ENCODE data around the gene ANO2.
A peak's percentile ranks its signal among the peaks of the same experiment; 100 is the strongest.

The ANO2 gene

DNA sequence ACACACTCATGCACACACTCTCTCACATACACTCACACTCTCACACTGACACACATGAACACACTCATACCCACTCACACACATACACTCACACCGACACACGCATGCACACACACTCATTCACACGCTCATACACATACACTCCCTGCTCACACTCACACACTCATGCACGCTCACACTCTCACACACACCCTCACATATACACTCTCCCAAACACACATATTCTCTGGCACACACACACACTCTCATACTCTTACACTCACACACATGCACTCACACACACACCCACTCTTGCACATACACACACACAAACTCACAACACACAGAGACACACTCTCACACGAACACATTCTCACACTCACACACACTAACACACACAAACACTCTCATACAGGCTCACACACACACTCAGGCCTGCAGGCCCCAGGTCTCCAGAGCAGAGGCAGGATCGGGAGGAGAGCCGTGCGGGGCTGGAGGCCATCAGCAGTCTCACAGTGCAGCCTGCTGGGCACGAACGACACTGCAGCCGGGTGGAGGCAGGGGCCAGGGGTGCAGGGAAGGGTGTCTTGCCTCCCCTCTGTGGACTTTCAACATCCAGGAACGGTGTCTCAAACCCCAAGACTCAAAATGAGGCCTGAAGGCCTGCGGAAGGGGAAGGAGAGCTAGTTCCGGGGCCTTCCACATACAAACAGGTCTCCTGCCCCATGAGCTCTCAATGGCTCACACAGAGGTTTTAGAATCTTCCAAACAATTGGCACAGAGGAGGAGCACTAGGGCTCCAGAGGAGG, 148.7 kb downstream of the ANO2 start:
- Histone ChIP-seq H3K4me2 (ENCODE audit: low read length, poor library complexity, severe bottlenecking) (no peak overlapping the region), H3K27ac (ENCODE audit: low read length, poor library complexity, severe bottlenecking) (no peak overlapping the region)
- WGBS = 45% methylated on average over 14 of the region's 14 CpGs

DNA sequence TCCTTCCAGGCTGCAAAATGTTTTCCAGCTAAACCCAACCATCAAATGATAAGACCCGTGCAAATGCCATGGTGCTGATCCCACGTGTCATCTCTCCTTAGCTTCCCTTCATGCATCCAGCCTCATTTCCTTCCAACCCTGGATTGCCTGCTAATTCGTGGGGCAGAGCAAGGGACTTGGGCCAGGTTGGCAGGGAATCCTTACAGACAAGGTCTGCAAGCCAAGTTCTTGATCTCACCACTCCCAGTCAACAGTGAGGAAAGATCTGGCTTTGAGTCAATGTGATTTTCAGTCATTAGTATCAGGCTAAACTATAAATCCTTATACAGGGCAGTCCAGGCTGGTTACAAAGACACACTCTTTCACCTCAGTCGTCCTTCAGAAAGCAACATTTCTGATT, 150.9 kb downstream of the ANO2 start:
- WGBS = 41% methylated on average over 4 of the region's 4 CpGs

More for the DNA sequence above, 148.7 kb downstream of the ANO2 start:
- Histone ChIP-seq H4K8ac (ENCODE audit: low read length) (no peak overlapping the region), H2BK120ac (ENCODE audit: low read depth, low read length) (no peak overlapping the region), H3K4ac (ENCODE audit: low read depth in 1 of 2, low read length in 2 of 2) (no peak overlapping the region), H3K18ac (ENCODE audit: low read depth in 1 of 2, low read length in 2 of 2) (no peak overlapping the region), H2BK5ac (ENCODE audit: low read depth, low read length, poor library complexity, severe bottlenecking) (no peak overlapping the region), H3K79me1 (replicated peaks; ENCODE audit: low read length, poor library complexity, severe bottlenecking) (no peaks in the 10 kb centered on the region), H2BK15ac (ENCODE audit: low read depth, poor library complexity, severe bottlenecking) (no peak overlapping the region), H3K27me3 (ENCODE audit: control insufficient read depth in 1 of 2, insufficient read depth in 1 of 2, low read length in 2 of 2) (peaks cover 25 to 44% of the 10 kb centered on the region in 2 experiments), H3K4me3 (ENCODE audit: insufficient read depth in 1 of 2, low read depth in 1 of 2, low read length in 2 of 2) (no peak overlapping the region), H2BK12ac (ENCODE audit: low read length in 2 of 2) (no peak overlapping the region), H3K9me3 (ENCODE audit: control insufficient read depth, low read length) (no peaks in the 10 kb centered on the region), H3K23ac (ENCODE audit: low read length in 2 of 2) (no peak overlapping the region), H3K36me3 (ENCODE audit: control insufficient read depth in 1 of 2, insufficient read depth in 2 of 2, low read depth in 1 of 2, low read length in 2 of 2) (no peaks in the 10 kb centered on the region), H2AFZ (ENCODE audit: low read depth, low read length) (no peak overlapping the region), H3K9ac (ENCODE audit: low read length) (no peak overlapping the region), H3K4me1 (ENCODE audit: control insufficient read depth, insufficient read depth, low read depth, low read length) (no peaks in the 10 kb centered on the region), H2AK5ac (ENCODE audit: low read length, severe bottlenecking) (no peak overlapping the region), H3K14ac (ENCODE audit: low read length in 2 of 2) (no peak overlapping the region), H4K91ac (ENCODE audit: low read length) (no peak overlapping the region)
- peak; percentile 35 for DNase-seq

DNA sequence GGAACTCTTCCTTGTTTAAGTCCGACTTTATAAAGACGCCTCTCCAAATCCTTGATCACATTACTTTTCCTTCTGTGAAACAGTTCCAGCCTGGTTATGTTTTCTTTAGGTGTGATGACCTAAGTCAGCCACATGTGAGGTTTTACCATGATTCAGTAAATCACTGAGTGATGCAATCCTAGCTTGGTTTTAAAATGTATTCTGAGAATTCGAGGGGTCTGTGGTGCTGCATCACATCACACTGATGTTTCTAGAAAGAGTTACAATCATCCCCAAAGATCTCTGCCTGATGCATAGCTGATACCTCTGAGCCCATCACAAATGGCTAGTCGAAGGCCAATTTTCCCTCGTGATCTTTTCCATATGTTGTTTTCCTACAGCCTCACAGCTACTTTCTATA, 152.7 kb downstream of the ANO2 start:
- Histone ChIP-seq H3K9ac (ENCODE audit: low read length) (no peak overlapping the region), H3K4me2 (ENCODE audit: low read length, poor library complexity, severe bottlenecking) (no peak overlapping the region), H3K4me3 (ENCODE audit: insufficient read depth in 1 of 2, low read depth in 1 of 2, low read length in 2 of 2) (no peak overlapping the region), H3K27ac (ENCODE audit: low read length, poor library complexity, severe bottlenecking) (no peak overlapping the region), H2BK15ac (ENCODE audit: low read depth, poor library complexity, severe bottlenecking) (no peak overlapping the region), H3K4ac (ENCODE audit: low read depth in 1 of 2, low read length in 2 of 2) (no peak overlapping the region), H3K23ac (ENCODE audit: low read length in 2 of 2) (no peak overlapping the region), H2BK12ac (ENCODE audit: low read length in 2 of 2) (no peak overlapping the region), H2AFZ (ENCODE audit: low read depth, low read length) (no peak overlapping the region), H4K91ac (ENCODE audit: low read length) (no peak overlapping the region), H3K18ac (ENCODE audit: low read depth in 1 of 2, low read length in 2 of 2) (no peak overlapping the region), H3K14ac (ENCODE audit: low read length in 2 of 2) (no peak overlapping the region), H2BK5ac (ENCODE audit: low read depth, low read length, poor library complexity, severe bottlenecking) (no peak overlapping the region), H2AK5ac (ENCODE audit: low read length, severe bottlenecking) (no peak overlapping the region), H4K8ac (ENCODE audit: low read length) (no peak overlapping the region), H3K9me3 (ENCODE audit: control insufficient read depth, low read length) (no peaks in the 10 kb centered on the region), H3K79me1 (replicated peaks; ENCODE audit: low read length, poor library complexity, severe bottlenecking) (no peaks in the 10 kb centered on the region), H3K36me3 (ENCODE audit: control insufficient read depth in 1 of 2, insufficient read depth in 2 of 2, low read depth in 1 of 2, low read length in 2 of 2) (no peaks in the 10 kb centered on the region), H3K4me1 (ENCODE audit: control insufficient read depth, insufficient read depth, low read depth, low read length) (no peaks in the 10 kb centered on the region), H2BK120ac (ENCODE audit: low read depth, low read length) (no peak overlapping the region), H3K27me3 (ENCODE audit: control insufficient read depth in 1 of 2, insufficient read depth in 1 of 2, low read length in 2 of 2) (peaks cover 16 to 42% of the 10 kb centered on the region in 2 experiments)
- WGBS = 72% methylated on average over 3 of the region's 5 CpGs
- no peak for DNase-seq

More for the DNA sequence above, 150.9 kb downstream of the ANO2 start:
- Histone ChIP-seq H2BK120ac (ENCODE audit: low read depth, low read length) (no peak overlapping the region), H3K36me3 (ENCODE audit: control insufficient read depth in 1 of 2, insufficient read depth in 2 of 2, low read depth in 1 of 2, low read length in 2 of 2) (no peaks in the 10 kb centered on the region), H3K79me1 (replicated peaks; ENCODE audit: low read length, poor library complexity, severe bottlenecking) (no peaks in the 10 kb centered on the region), H4K8ac (ENCODE audit: low read length) (no peak overlapping the region), H2BK12ac (ENCODE audit: low read length in 2 of 2) (no peak overlapping the region), H3K9me3 (ENCODE audit: control insufficient read depth, low read length) (no peaks in the 10 kb centered on the region), H3K4me3 (ENCODE audit: insufficient read depth in 1 of 2, low read depth in 1 of 2, low read length in 2 of 2) (no peak overlapping the region), H4K91ac (ENCODE audit: low read length) (no peak overlapping the region), H2BK5ac (ENCODE audit: low read depth, low read length, poor library complexity, severe bottlenecking) (no peak overlapping the region), H3K18ac (ENCODE audit: low read depth in 1 of 2, low read length in 2 of 2) (no peak overlapping the region), H3K27ac (ENCODE audit: low read length, poor library complexity, severe bottlenecking) (no peak overlapping the region), H3K14ac (ENCODE audit: low read length in 2 of 2) (no peak overlapping the region), H2BK15ac (ENCODE audit: low read depth, poor library complexity, severe bottlenecking) (no peak overlapping the region), H3K4ac (ENCODE audit: low read depth in 1 of 2, low read length in 2 of 2) (no peak overlapping the region), H3K9ac (ENCODE audit: low read length) (no peak overlapping the region), H2AK5ac (ENCODE audit: low read length, severe bottlenecking) (no peak overlapping the region), H2AFZ (ENCODE audit: low read depth, low read length) (no peak overlapping the region), H3K4me1 (ENCODE audit: control insufficient read depth, insufficient read depth, low read depth, low read length) (no peaks in the 10 kb centered on the region), H3K4me2 (ENCODE audit: low read length, poor library complexity, severe bottlenecking) (no peak overlapping the region), H3K23ac (ENCODE audit: low read length in 2 of 2) (no peak overlapping the region), H3K27me3 (ENCODE audit: control insufficient read depth in 1 of 2, insufficient read depth in 1 of 2, low read length in 2 of 2) (peaks cover 24 to 48% of the 10 kb centered on the region in 2 experiments)
- no peak for DNase-seq

DNA sequence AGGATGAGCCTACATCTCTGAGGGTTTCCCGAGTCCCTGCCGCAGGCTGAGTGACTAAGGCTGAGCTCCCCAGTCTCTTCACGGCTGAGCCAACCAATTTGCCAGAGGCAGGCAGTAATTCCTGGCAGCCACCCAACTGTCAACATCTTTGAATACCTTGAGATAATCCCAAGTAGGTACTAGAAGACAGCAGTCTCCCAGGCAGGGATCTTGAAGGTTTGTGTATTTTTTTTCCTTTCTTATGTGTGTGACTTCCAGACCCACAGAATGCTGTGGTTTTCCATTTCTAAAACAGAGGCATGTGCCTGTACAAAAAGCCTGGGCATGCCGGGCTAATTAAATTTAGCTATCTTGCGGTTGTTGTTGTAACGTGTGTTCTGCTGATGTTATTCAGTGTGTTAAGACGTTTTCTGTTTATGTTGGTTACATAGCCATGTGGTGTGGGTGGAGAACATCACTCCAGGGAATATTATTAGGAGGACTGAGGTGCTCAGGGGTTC, 155.5 kb downstream of the ANO2 start:
- Histone ChIP-seq H3K4me3 (ENCODE audit: insufficient read depth in 1 of 2, low read depth in 1 of 2, low read length in 2 of 2) (no peak overlapping the region), H2BK15ac (ENCODE audit: low read depth, poor library complexity, severe bottlenecking) (no peak overlapping the region), H2AK5ac (ENCODE audit: low read length, severe bottlenecking) (no peak overlapping the region), H4K8ac (ENCODE audit: low read length) (no peak overlapping the region), H3K4me1 (ENCODE audit: control insufficient read depth, insufficient read depth, low read depth, low read length) (no peaks in the 10 kb centered on the region), H2BK12ac (ENCODE audit: low read length in 2 of 2) (no peak overlapping the region), H2BK5ac (ENCODE audit: low read depth, low read length, poor library complexity, severe bottlenecking) (no peak overlapping the region), H2AFZ (ENCODE audit: low read depth, low read length) (no peak overlapping the region), H3K4ac (ENCODE audit: low read depth in 1 of 2, low read length in 2 of 2) (no peak overlapping the region), H3K9me3 (ENCODE audit: control insufficient read depth, low read length) (no peaks in the 10 kb centered on the region), H3K36me3 (ENCODE audit: control insufficient read depth in 1 of 2, insufficient read depth in 2 of 2, low read depth in 1 of 2, low read length in 2 of 2) (no peaks in the 10 kb centered on the region), H3K79me1 (replicated peaks; ENCODE audit: low read length, poor library complexity, severe bottlenecking) (no peaks in the 10 kb centered on the region), H3K14ac (ENCODE audit: low read length in 2 of 2) (no peak overlapping the region), H3K18ac (ENCODE audit: low read depth in 1 of 2, low read length in 2 of 2) (no peak overlapping the region), H4K91ac (ENCODE audit: low read length) (no peak overlapping the region), H2BK120ac (ENCODE audit: low read depth, low read length) (no peak overlapping the region), H3K27me3 (ENCODE audit: control insufficient read depth in 1 of 2, insufficient read depth in 1 of 2, low read length in 2 of 2) (peaks cover 12 to 42% of the 10 kb centered on the region in 2 experiments), H3K4me2 (ENCODE audit: low read length, poor library complexity, severe bottlenecking) (no peak overlapping the region), H3K27ac (ENCODE audit: low read length, poor library complexity, severe bottlenecking) (no peak overlapping the region), H3K9ac (ENCODE audit: low read length) (no peak overlapping the region), H3K23ac (ENCODE audit: low read length in 2 of 2) (no peak overlapping the region)
- DNase-seq = peak; percentile 75
- WGBS = 70% methylated on average over 7 of the region's 7 CpGs

Measured in mesenchymal stem cell (in vitro differentiated cells and primary cell).